Glutamatergic neuron (in vitro differentiated cells): Measurements from ENCODE around the gene RAX. TPM values are rescaled to one million over a fixed set of nuclear protein-coding genes. Genes with fewer than 3 reads are reported as not detected.

ENCODE experiments used
- DNase-seq: peaks from one replicate; pipeline ENCODE4 v3.0.0; 2022
- H3K27ac Mint-ChIP-seq: one replicate; pipeline ENCODE4 v1.8.0; 2020; ENCODE audit warnings: mild to moderate bottlenecking, mixed read lengths, inconsistent platforms; ENCODE audit not compliant: unreplicated experiment
- H3K27me3 Mint-ChIP-seq: one replicate; pipeline ENCODE4 v1.8.0; 2020; ENCODE audit warnings: mild to moderate bottlenecking, moderate library complexity, mixed read lengths, inconsistent platforms; ENCODE audit not compliant: unreplicated experiment
- H3K36me3 Mint-ChIP-seq: one replicate; pipeline ENCODE4 v1.8.0; 2020; ENCODE audit warnings: mild to moderate bottlenecking, mixed read lengths, inconsistent platforms; ENCODE audit not compliant: unreplicated experiment
- H3K4me1 Mint-ChIP-seq: one replicate; pipeline ENCODE4 v1.8.0; 2020; ENCODE audit warnings: mild to moderate bottlenecking, low read depth, mixed read lengths, inconsistent platforms; ENCODE audit not compliant: unreplicated experiment
- H3K4me3 Mint-ChIP-seq: one replicate; pipeline ENCODE4 v1.8.0; 2020; ENCODE audit warnings: mild to moderate bottlenecking, mixed read lengths, inconsistent platforms; ENCODE audit not compliant: unreplicated experiment
- H3K9me3 Mint-ChIP-seq: one replicate; pipeline ENCODE4 v1.8.0; 2020; ENCODE audit warnings: mild to moderate bottlenecking, moderate library complexity, mixed read lengths, inconsistent platforms; ENCODE audit not compliant: unreplicated experiment
- total RNA-seq: library from RNA; stranded (reverse); fragmentation: NEBNext Ultra II Directional; extraction: Animal tissue kit (Norgen Biotek cat#: 25700); gene quantifications from one replicate; pipeline ENCODE4 v1.2.1, GENCODE V29; 2021; ENCODE audit not compliant: unreplicated experiment
- TF ChIP-seq, protein P1 (sequence below): fragments of 200-600 bp; sonication (generic); IDR thresholded peaks from one replicate; pipeline ENCODE4 v1.5.0; 2021; ENCODE audit not compliant: partially characterized antibody, unreplicated experiment

Gene RAX
- total RNA-seq, 1 donor from 2014 or later, result not detected

DNA sequence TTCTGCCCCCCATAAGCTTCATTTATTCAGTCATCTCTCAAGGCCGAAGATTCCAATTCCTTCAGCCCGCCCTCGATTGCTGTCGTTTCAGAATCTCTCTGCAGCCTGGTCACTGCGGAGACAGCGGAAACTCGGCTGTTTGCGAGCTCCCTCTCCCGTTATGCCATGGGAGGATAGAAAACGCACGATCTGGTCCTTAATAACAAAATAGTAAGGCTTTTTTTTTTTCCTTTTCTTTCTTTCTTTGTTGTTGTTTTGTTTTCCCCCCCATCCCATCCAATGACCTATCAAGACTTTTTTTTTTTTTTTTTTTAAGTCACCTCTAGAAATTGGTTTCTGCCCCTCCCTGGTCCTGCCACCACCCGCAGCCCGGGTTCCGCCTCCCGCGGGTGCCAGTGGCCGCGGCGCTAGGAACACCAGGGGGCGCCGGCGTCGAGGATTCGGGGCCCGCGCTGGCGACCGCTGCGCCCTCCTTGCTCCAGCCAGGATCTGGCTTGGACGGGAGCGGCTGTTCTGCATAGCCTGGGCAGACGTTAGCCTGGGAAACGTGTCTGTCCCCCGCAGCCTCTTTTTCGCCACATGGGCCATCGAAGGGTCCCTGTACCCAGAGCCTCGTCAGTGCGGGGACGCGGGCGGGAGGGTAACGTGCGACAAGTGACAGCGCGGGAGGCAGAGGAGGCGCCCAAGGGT lies 35.1 kb upstream of the RAX start:
- H3K4me1 Mint-ChIP-seq, result no peaks in the 10 kb centered on the region
- H3K9me3 Mint-ChIP-seq, result no peaks in the 10 kb centered on the region
- H3K27me3 Mint-ChIP-seq, result peaks cover 3% of the 10 kb centered on the region
- peak; percentile 90 for DNase-seq
- TF ChIP-seq, protein P1, sequence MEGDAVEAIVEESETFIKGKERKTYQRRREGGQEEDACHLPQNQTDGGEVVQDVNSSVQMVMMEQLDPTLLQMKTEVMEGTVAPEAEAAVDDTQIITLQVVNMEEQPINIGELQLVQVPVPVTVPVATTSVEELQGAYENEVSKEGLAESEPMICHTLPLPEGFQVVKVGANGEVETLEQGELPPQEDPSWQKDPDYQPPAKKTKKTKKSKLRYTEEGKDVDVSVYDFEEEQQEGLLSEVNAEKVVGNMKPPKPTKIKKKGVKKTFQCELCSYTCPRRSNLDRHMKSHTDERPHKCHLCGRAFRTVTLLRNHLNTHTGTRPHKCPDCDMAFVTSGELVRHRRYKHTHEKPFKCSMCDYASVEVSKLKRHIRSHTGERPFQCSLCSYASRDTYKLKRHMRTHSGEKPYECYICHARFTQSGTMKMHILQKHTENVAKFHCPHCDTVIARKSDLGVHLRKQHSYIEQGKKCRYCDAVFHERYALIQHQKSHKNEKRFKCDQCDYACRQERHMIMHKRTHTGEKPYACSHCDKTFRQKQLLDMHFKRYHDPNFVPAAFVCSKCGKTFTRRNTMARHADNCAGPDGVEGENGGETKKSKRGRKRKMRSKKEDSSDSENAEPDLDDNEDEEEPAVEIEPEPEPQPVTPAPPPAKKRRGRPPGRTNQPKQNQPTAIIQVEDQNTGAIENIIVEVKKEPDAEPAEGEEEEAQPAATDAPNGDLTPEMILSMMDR, result peak; percentile 84
- no peaks in the 10 kb centered on the region for H3K36me3 Mint-ChIP-seq
- H3K4me3 Mint-ChIP-seq, result peak overlapping the region; percentile 53
- H3K27ac Mint-ChIP-seq, result no peak overlapping the region

DNA sequence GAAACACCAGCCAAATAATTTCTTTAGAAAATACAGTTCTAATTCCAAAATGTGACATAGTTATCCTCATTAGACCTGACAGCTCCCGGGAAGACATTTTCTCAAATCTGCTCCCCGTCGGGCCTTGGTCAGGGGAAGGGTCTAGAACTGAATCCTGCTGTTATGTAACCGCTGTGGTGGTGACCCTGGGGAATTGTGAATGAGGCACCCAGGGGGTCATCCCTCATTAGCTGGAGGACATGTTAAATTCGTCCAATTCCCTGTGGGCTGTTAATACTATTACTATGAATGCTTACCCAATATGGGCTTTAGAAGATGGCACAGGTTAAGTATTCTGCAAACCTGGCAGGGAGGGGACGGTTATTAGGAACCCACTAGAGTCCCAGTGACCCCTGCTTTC lies 33.4 kb upstream of the RAX start:
- H3K36me3 Mint-ChIP-seq, result no peaks in the 10 kb centered on the region
- no peak overlapping the region for H3K27ac Mint-ChIP-seq
- H3K27me3 Mint-ChIP-seq, result peaks cover 3% of the 10 kb centered on the region
- H3K4me1 Mint-ChIP-seq, result no peaks in the 10 kb centered on the region
- no peaks in the 10 kb centered on the region for H3K9me3 Mint-ChIP-seq
- TF ChIP-seq, protein P1, result no peak
- no peak overlapping the region for H3K4me3 Mint-ChIP-seq
- no peak for DNase-seq

DNA sequence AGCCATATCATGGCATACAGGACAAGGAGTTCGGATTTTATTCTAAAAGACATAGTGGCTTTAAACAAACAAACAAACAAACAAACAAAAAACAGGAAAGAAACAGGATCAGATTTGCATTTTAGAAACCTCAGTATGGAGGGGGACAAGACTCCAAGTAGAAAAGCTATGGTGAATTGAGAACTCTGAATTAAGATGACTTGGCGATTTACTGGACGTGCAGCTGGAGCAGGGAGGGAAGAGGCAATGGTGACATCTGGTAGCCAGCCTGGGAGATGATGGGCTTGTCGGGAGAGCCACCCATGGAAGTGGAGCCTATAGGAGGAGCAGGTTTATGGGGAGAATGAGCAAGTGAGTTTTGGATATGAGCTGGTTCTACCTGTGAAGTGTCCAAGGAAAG lies 32.0 kb upstream of the RAX start:
- no peak for DNase-seq
- no peaks in the 10 kb centered on the region for H3K27me3 Mint-ChIP-seq

DNA sequence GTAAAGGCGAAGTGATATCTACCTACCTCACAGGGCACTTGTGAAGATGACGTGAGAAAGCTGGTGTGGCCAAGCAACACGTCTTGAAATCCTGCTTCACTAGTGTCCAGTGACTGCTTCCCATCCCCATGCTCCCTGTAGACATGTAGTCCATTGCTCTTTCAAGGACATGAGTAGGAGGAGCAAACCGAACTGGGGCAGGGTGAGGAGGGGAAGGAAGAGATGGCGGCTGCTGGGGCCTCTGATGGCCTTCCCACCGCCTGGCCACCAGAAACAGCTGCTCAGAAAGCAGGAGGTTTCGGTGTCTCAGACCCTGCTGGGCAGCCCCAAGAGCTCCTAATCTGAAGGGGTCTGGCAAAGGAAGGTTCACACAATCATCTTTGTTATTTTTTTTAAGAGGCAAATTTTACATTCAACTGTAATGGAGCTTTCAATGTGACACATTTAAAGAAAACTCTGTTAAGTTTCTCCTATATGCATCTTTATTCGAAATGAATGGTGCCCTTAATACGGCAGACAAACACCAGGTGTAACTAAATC lies 30.5 kb upstream of the RAX start:
- H3K27ac Mint-ChIP-seq, result no peak overlapping the region
- TF ChIP-seq, protein P1, result no peak
- no peak for DNase-seq
- H3K4me3 Mint-ChIP-seq, result no peak overlapping the region
- H3K36me3 Mint-ChIP-seq, result no peaks in the 10 kb centered on the region
- H3K4me1 Mint-ChIP-seq, result no peaks in the 10 kb centered on the region
- H3K9me3 Mint-ChIP-seq, result no peaks in the 10 kb centered on the region
- peaks cover 3% of the 10 kb centered on the region for H3K27me3 Mint-ChIP-seq

More for the DNA sequence above, 32.0 kb upstream of the RAX start:
- no peaks in the 10 kb centered on the region for H3K36me3 Mint-ChIP-seq
- no peak overlapping the region for H3K4me3 Mint-ChIP-seq
- TF ChIP-seq, protein P1, result no peak
- H3K9me3 Mint-ChIP-seq, result no peaks in the 10 kb centered on the region
- H3K27ac Mint-ChIP-seq, result no peak overlapping the region
- no peaks in the 10 kb centered on the region for H3K4me1 Mint-ChIP-seq

DNA sequence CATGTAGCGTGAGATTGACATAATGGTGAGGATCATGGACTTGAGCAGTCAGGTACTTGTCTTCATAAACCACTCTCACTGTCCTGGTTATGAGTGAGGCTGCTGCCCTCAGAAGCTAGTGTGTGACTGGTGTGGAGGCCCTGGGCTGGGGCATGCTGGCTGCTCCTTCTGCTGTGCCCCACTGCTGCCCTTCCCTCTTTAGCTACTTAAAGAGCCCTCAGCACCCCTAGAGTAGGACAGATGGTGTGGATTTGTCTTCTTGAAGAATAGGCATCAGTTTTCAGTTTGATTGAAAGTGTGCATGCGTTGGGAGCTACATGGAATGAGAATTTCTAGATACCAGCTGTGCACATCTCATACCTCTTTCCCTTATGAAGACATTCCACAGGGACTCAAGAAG lies 29.8 kb upstream of the RAX start:
- no peaks in the 10 kb centered on the region for H3K4me1 Mint-ChIP-seq
- TF ChIP-seq, protein P1, result no peak
- no peaks in the 10 kb centered on the region for H3K9me3 Mint-ChIP-seq
- H3K27me3 Mint-ChIP-seq, result peaks cover 3% of the 10 kb centered on the region
- no peak overlapping the region for H3K4me3 Mint-ChIP-seq
- no peak overlapping the region for H3K27ac Mint-ChIP-seq
- no peaks in the 10 kb centered on the region for H3K36me3 Mint-ChIP-seq
- DNase-seq, result no peak
